ENCODE results near the gene NKX2-1.
A peak's percentile ranks its signal among the peaks of the same experiment; 100 is the strongest.

- no peak for TF ChIP-seq CTCF (IDR thresholded peaks at IDR 0.05; ENCODE audit: extremely low read depth in 1 of 2, insufficient read depth in 1 of 2, low read depth in 1 of 2, low read length in 2 of 2)
- no peak for TF ChIP-seq POLR2A (IDR thresholded peaks at IDR 0.05; ENCODE audit: low read depth, low read length)
- no peak for TF ChIP-seq POLR2AphosphoS5 (IDR thresholded peaks at IDR 0.05; ENCODE audit: insufficient read depth, low read depth, low read length)
- TF ChIP-seq EZH2 (IDR thresholded peaks at IDR 0.05; ENCODE audit: borderline replicate concordance, low read depth, low read length, severe bottlenecking): peak; percentile 56
These were observed 2.4 kb upstream of the NKX2-1 start for GRCh38 chr14:36522347-36522971.
